WTC11 (cell line): ENCODE results near the gene DAND5. TPM values are rescaled to one million over a fixed set of nuclear protein-coding genes. Genes with fewer than 3 reads are reported as not detected.

Experiments used
- ATAC-seq: fragments of 200-7000 bp; cut with Tn5 transposase; 2 replicates; pipeline ENCODE4 v1.10.0; 2021; ENCODE audit warnings: mild to moderate bottlenecking, moderate library complexity
- CTCF ChIA-PET: fragments of 300-600 bp; sonication (Branson Sonifier 250); formaldehyde crosslinking; loops from one replicate; lab custom pipeline; 2021; ENCODE audit warnings: antibody characterized with exemption; lab: Charles Lee
- POLR2A ChIA-PET: fragments of 350-600 bp; sonication (Branson Sonifier 250); formaldehyde crosslinking; loops from one replicate; lab custom pipeline; 2021; ENCODE audit warnings: antibody characterized with exemption; lab: Charles Lee
- DNase-seq: peaks from one replicate; pipeline ENCODE4 v3.0.0; 2021; ENCODE audit warnings: low spot score
- H3K27ac Mint-ChIP-seq: 2 replicates; pipeline ENCODE4 v1.8.0; 2021; ENCODE audit warnings: mixed read lengths
- H3K27me3 Mint-ChIP-seq: 2 replicates; pipeline ENCODE4 v1.8.0; 2021; ENCODE audit warnings: low read depth, mild to moderate bottlenecking, moderate library complexity, mixed read lengths
- H3K36me3 Mint-ChIP-seq: 2 replicates; pipeline ENCODE4 v1.8.0; 2021; ENCODE audit warnings: mixed read lengths
- H3K4me1 Mint-ChIP-seq: 2 replicates; pipeline ENCODE4 v1.8.0; 2022; ENCODE audit warnings: mixed read lengths
- H3K4me3 Mint-ChIP-seq: 2 replicates; pipeline ENCODE4 v1.8.0; 2021; ENCODE audit warnings: mild to moderate bottlenecking, moderate library complexity, mixed read lengths
- H3K9me3 Mint-ChIP-seq: 2 replicates; pipeline ENCODE4 v1.8.0; 2021; ENCODE audit warnings: mixed read lengths
- ARID4B ChIP-seq: sonication (generic); formaldehyde crosslinking; IDR thresholded peaks from 2 replicates; pipeline ENCODE4 v1.8.0; 2023; ENCODE audit warnings: missing genetic modification reagents, mild to moderate bottlenecking, borderline replicate concordance
- ATF3 ChIP-seq: sonication (generic); formaldehyde crosslinking; conservative IDR thresholded peaks from 2 replicates; pipeline ENCODE4 v1.8.1; 2022; ENCODE audit warnings: mild to moderate bottlenecking, missing genetic modification reagents
- CTCF ChIP-seq: fragments of 200-600 bp; IDR thresholded peaks from 2 replicates; pipeline ENCODE4 v1.8.0; 2022; ENCODE audit warnings: antibody characterized with exemption
- HMGA2 ChIP-seq: fragments of 250-450 bp; sonication (Bioruptor Pico); IDR thresholded peaks from 2 replicates; pipeline ENCODE4 v1.4.0; 2021; ENCODE audit warnings: mild to moderate bottlenecking, moderate library complexity
- IRF1 ChIP-seq: sonication (generic); formaldehyde crosslinking; IDR thresholded peaks from 2 replicates; pipeline ENCODE4 v1.8.0; 2023; ENCODE audit warnings: missing genetic modification reagents
- MXD4 ChIP-seq: fragments of 250-450 bp; sonication (Bioruptor Pico); IDR thresholded peaks from 2 replicates; pipeline ENCODE4 v1.8.0; 2021; ENCODE audit warnings: mild to moderate bottlenecking, moderate library complexity, borderline replicate concordance
- NFE2L1 ChIP-seq: sonication (generic); formaldehyde crosslinking; IDR thresholded peaks from 2 replicates; pipeline ENCODE4 v1.8.1; 2023; ENCODE audit warnings: missing genetic modification reagents
- NR3C1 ChIP-seq: sonication (generic); formaldehyde crosslinking; conservative IDR thresholded peaks from 2 replicates; pipeline ENCODE4 v1.8.1; 2023; ENCODE audit warnings: low read depth, mild to moderate bottlenecking, missing genetic modification reagents
- TCF7 ChIP-seq: sonication (generic); formaldehyde crosslinking; IDR thresholded peaks from 2 replicates; pipeline ENCODE4 v1.8.0; 2022; ENCODE audit warnings: mild to moderate bottlenecking, low read depth, missing genetic modification reagents, moderate library complexity
- TEAD4 ChIP-seq: sonication (generic); formaldehyde crosslinking; IDR thresholded peaks from 2 replicates; pipeline ENCODE4 v1.8.0; 2022; ENCODE audit warnings: mild to moderate bottlenecking, missing genetic modification reagents
- TP53 ChIP-seq: sonication (generic); formaldehyde crosslinking; IDR thresholded peaks from 2 replicates; pipeline ENCODE4 v1.8.1; 2023; ENCODE audit warnings: mild to moderate bottlenecking, missing genetic modification reagents
- ZBTB21 ChIP-seq: sonication (generic); formaldehyde crosslinking; IDR thresholded peaks from 2 replicates; pipeline ENCODE4 v1.8.1; 2023; ENCODE audit warnings: mild to moderate bottlenecking, missing genetic modification reagents, borderline replicate concordance
- ZNF121 ChIP-seq: sonication (generic); formaldehyde crosslinking; IDR thresholded peaks from 2 replicates; pipeline ENCODE4 v1.8.0; 2023; ENCODE audit warnings: missing genetic modification reagents
- ZNF232 ChIP-seq: sonication (generic); formaldehyde crosslinking; IDR thresholded peaks from 2 replicates; pipeline ENCODE4 v1.8.0; 2022; ENCODE audit warnings: mild to moderate bottlenecking, missing genetic modification reagents
- ZNF263 ChIP-seq: sonication (generic); formaldehyde crosslinking; IDR thresholded peaks from 2 replicates; pipeline ENCODE4 v1.8.1; 2022; ENCODE audit warnings: low read depth, mild to moderate bottlenecking, moderate library complexity, missing genetic modification reagents
- ZSCAN18 ChIP-seq: fragments of 250-450 bp; sonication (Bioruptor Pico); IDR thresholded peaks from 2 replicates; pipeline ENCODE4 v2.1.2; 2022; ENCODE audit warnings: mild to moderate bottlenecking, moderate library complexity
- total RNA-seq: library from RNA; stranded (reverse); gene quantifications from 3 replicates; pipeline ENCODE4 v1.2.3, GENCODE V29; 2021
- TF ChIP-seq, protein P1 (sequence below): sonication (generic); formaldehyde crosslinking; IDR thresholded peaks from 2 replicates; pipeline ENCODE4 v1.8.0; 2023; ENCODE audit warnings: mild to moderate bottlenecking, missing genetic modification reagents
- TF ChIP-seq, protein P2 (sequence below): sonication (generic); formaldehyde crosslinking; IDR thresholded peaks from 2 replicates; pipeline ENCODE4 v1.8.0; 2022; ENCODE audit warnings: mild to moderate bottlenecking, missing genetic modification reagents
- TF ChIP-seq, protein P3 (sequence below): sonication (generic); formaldehyde crosslinking; IDR thresholded peaks from 2 replicates; pipeline ENCODE4 v1.8.1; 2022; ENCODE audit warnings: mild to moderate bottlenecking, moderate library complexity, missing genetic modification reagents

DAND5 gene
- total RNA-seq, 1 experiment from 2014 or later = 0.22 TPM

GRCh38 chr19:13001502-13002165 is 32.3 kb downstream of the DAND5 start:
- no peak for DNase-seq
- ChIA-PET POLR2A (no interaction called here), CTCF (interaction anchor here (0.7 to 2.6 kb wide), 4 partner anchors 10 to 36 kb away, joined by 3 to 14 read pairs (median 8); no protein-coding TSS in a partner anchor)
- no peaks in the 10 kb centered on the region for H3K9me3 Mint-ChIP-seq
- no peak for ATAC-seq
- H3K4me1 Mint-ChIP-seq = no peaks in the 10 kb centered on the region
- H3K36me3 Mint-ChIP-seq = no peaks in the 10 kb centered on the region
- H3K4me3 Mint-ChIP-seq = no peak overlapping the region
- no peak overlapping the region for H3K27ac Mint-ChIP-seq
- H3K27me3 Mint-ChIP-seq = peaks cover 89% of the 10 kb centered on the region
- no peak for TF ChIP-seq TCF7 (CRISPR knock-in tag)
- no peak for TF ChIP-seq ZNF232
- TF ChIP-seq ZNF263 = no peak
- no peak for TF ChIP-seq ZSCAN18
- TF ChIP-seq, protein P1, sequence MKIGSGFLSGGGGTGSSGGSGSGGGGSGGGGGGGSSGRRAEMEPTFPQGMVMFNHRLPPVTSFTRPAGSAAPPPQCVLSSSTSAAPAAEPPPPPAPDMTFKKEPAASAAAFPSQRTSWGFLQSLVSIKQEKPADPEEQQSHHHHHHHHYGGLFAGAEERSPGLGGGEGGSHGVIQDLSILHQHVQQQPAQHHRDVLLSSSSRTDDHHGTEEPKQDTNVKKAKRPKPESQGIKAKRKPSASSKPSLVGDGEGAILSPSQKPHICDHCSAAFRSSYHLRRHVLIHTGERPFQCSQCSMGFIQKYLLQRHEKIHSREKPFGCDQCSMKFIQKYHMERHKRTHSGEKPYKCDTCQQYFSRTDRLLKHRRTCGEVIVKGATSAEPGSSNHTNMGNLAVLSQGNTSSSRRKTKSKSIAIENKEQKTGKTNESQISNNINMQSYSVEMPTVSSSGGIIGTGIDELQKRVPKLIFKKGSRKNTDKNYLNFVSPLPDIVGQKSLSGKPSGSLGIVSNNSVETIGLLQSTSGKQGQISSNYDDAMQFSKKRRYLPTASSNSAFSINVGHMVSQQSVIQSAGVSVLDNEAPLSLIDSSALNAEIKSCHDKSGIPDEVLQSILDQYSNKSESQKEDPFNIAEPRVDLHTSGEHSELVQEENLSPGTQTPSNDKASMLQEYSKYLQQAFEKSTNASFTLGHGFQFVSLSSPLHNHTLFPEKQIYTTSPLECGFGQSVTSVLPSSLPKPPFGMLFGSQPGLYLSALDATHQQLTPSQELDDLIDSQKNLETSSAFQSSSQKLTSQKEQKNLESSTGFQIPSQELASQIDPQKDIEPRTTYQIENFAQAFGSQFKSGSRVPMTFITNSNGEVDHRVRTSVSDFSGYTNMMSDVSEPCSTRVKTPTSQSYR (CRISPR knock-in tag) = no peak
- TF ChIP-seq IRF1 (CRISPR knock-in tag) = no peak
- TF ChIP-seq ZBTB21 (CRISPR knock-in tag) = no peak
- no peak for TF ChIP-seq HMGA2 (CRISPR knock-in tag)
- no peak for TF ChIP-seq NR3C1 (CRISPR knock-in tag)
- TF ChIP-seq NFE2L1 (CRISPR knock-in tag) = no peak
- no peak for TF ChIP-seq ATF3
- TF ChIP-seq ZNF121 (CRISPR knock-in tag) = no peak
- TF ChIP-seq, protein P2, sequence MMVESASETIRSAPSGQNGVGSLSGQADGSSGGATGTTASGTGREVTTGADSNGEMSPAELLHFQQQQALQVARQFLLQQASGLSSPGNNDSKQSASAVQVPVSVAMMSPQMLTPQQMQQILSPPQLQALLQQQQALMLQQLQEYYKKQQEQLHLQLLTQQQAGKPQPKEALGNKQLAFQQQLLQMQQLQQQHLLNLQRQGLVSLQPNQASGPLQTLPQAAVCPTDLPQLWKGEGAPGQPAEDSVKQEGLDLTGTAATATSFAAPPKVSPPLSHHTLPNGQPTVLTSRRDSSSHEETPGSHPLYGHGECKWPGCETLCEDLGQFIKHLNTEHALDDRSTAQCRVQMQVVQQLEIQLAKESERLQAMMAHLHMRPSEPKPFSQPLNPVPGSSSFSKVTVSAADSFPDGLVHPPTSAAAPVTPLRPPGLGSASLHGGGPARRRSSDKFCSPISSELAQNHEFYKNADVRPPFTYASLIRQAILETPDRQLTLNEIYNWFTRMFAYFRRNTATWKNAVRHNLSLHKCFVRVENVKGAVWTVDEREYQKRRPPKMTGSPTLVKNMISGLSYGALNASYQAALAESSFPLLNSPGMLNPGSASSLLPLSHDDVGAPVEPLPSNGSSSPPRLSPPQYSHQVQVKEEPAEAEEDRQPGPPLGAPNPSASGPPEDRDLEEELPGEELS (CRISPR knock-in tag) = no peak
- TF ChIP-seq CTCF = no peak
- no peak for TF ChIP-seq ARID4B (CRISPR knock-in tag)
- TF ChIP-seq, protein P3, sequence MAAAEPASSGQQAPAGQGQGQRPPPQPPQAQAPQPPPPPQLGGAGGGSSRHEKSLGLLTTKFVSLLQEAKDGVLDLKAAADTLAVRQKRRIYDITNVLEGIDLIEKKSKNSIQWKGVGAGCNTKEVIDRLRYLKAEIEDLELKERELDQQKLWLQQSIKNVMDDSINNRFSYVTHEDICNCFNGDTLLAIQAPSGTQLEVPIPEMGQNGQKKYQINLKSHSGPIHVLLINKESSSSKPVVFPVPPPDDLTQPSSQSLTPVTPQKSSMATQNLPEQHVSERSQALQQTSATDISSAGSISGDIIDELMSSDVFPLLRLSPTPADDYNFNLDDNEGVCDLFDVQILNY = no peak
- TF ChIP-seq TP53 (CRISPR knock-in tag) = no peak
- TF ChIP-seq TEAD4 = no peak
- no peak for TF ChIP-seq MXD4 (CRISPR knock-in tag)
